SK-N-MC (cell line): Measurements from ENCODE around the gene CCDC191.

Source experiments
- EZH2 ChIP-seq: fragments of 200-600 bp; sonication (generic); IDR thresholded peaks from one replicate; pipeline ENCODE4 v1.6.1; 2017; ENCODE audit warnings: antibody characterized with exemption
- FOXP2 ChIP-seq: optimal IDR thresholded peaks from 2 replicates; pipeline ENCODE3; 2011; ENCODE audit warnings: mild to moderate bottlenecking, moderate library complexity; ENCODE audit not compliant: insufficient read depth; ENCODE audit errors: extremely low read length, control extremely low read depth
- POLR2AphosphoS5 ChIP-seq: IDR thresholded peaks from 2 replicates; pipeline ENCODE4 v1.6.1; 2012; ENCODE audit warnings: mild to moderate bottlenecking, low read depth, low read length, borderline replicate concordance

- TF ChIP-seq POLR2AphosphoS5 (no peak), FOXP2 (no peak), EZH2 (no peak)
Measured at GRCh38 chr3:114057011-114057347, 653 bp upstream of the CCDC191 start.
